ENCODE results near the gene MRGPRF. TPM values are rescaled to one million over a fixed set of nuclear protein-coding genes. Genes with fewer than 3 reads are reported as not detected.
"Not testable (repeated sequence)": the region's sequence is repeated elsewhere in the genome, so short reads cannot be mapped to it uniquely, and the experiment has no call there.

The MRGPRF gene
- total RNA-seq, 1 donor from 2014 or later = 20.5 TPM

DNA sequence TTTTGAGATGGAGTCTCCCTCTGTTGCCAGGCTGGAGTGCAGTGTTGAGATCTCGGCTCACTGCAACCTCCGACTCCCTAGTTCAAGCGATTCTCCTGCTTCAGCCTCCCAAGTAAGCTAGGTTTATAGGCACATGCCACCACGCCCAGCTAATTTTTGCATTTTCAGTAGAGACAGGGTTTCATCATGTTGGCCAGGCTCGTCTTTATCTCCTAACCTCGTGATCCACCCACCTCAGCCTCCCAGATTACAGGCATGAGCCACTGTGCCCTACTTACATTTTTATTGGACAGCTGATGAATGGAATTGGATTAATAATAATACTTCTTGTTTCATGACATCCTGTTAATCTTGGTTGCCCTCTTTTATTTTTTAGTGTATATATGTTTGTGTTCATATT, 29.2 kb downstream of the MRGPRF start:
- DNase-seq = no peak

DNA sequence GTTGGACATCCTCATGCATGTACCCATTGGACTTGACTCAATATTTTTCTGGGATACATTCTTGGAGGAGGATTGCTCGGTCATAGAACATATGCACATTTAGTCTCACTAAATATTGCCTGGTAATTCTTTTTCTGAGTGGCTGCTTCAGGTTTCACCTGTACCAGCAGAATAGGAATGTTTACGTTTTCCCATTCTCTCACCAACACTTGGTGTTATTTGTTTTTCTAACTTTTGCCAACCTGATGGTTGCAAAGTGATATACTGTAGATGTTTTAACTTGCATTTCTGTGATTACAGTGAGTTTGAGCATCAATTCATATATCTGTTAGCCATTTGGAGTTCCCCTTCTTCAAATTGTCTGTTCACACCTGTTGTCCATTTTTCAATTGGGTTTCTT, 30.9 kb downstream of the MRGPRF start:
- no peak for DNase-seq

DNA sequence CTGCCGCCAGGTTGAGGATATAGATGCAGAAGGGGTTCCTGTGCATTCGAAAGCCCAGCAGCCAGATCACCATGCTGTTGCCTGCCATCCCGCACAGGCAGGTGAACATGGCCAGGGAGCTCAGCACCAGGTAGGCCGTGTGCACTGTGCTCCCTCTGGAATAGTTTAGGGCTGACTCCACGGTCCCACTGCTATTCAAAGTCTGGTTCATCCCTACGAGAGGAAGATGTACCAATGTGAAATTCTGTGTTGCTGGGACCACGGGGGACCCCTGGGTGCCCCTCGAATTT, 32.3 kb downstream of the MRGPRF start, which contains the start of gene MRGPRD:
Gene MRGPRD (minus strand): TSS at position 211 of the 290 bp plus-strand sequence. CDS start 0 bp downstream, at position 211.
- DNase-seq = no peak

DNA sequence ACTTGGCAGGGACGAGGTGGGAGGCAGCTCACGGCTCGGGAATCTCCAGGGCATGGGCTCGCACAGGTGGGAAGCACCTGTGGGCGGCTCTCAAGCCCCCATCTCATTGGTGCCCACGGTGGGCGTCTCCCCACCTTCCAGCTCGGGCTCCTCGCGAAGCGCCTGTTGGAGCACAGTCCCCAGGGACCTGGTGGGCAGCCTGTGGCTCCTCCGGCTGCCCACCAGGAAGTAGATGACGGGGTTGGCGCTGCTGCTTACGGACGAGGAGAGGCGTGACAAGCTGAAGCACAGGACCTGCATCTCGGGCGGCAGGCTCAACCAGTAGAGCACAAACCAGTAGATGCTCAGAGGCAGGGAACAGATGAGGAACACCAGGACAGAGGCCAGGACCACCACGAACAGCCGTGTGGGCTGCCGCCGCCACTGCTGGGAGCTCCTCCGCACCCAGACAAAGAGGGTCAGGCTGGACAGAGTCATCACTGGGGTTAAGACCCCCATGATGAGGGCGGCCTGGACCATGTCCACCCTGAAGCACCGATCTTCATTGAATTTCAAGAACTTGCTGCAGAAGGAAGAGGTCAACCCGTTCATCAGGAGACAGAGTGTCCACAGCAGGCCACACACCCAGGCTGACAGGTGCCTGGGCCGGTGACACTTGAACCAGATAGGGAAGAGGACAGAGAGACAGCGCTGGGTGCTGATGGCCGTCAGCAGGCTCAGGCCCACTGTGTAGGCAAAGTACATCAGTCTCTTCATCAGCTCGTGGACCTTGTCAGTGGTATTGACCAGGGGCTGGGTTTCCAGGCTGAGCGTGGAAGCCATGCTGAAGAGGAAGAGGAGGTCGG, 32.9 kb downstream of the MRGPRF start:
- no peak for DNase-seq

DNA sequence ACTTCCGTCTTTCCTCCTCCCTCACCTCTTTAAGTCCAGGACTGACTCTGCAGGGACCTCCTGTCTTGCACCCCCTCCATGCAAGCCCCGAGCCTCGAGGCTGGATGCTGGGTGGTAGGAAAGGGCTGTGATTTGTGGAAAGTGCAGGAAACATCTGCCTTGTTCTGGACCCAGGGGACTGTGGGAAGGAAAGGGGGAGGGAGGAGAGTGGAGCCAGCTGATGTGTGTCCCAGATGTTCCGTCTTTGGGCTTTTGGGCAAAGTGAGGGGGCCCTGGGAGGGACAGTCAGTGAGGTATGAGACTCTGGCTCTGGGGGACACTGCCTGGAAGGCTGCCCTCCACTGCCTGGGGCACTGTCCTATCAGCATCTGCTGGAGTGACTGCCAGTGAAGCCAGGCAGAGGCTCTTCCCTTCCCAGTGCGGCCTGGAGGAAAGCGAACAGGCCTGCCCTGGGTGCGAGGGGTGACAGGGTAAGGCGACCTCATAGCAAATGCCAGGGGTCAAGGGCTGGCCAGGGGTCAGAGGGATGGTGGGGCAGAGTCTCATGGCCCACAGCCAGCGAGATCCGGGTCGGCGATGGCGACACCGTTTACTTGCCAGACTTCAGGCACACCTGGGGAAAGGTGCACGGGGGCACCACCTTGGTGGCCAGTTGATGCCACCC, 34.0 kb downstream of the MRGPRF start:
- DNase-seq = peak; percentile 73

DNA sequence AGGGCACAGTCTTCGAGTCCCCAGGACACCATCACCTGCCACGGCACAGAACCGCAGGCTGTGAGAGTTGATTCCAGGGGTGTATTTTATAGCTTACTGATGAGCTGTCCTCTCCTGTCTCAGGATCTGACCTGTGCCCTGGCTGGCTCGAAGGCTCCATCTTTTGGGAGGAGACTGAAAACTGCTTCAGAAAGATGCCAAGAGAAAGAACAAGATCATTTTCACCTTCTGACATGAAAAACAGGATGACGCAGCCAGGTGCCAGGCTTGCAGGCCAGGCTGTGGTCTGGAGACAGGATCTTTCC, 34.5 kb downstream of the MRGPRF start:
- no peak for DNase-seq

DNA sequence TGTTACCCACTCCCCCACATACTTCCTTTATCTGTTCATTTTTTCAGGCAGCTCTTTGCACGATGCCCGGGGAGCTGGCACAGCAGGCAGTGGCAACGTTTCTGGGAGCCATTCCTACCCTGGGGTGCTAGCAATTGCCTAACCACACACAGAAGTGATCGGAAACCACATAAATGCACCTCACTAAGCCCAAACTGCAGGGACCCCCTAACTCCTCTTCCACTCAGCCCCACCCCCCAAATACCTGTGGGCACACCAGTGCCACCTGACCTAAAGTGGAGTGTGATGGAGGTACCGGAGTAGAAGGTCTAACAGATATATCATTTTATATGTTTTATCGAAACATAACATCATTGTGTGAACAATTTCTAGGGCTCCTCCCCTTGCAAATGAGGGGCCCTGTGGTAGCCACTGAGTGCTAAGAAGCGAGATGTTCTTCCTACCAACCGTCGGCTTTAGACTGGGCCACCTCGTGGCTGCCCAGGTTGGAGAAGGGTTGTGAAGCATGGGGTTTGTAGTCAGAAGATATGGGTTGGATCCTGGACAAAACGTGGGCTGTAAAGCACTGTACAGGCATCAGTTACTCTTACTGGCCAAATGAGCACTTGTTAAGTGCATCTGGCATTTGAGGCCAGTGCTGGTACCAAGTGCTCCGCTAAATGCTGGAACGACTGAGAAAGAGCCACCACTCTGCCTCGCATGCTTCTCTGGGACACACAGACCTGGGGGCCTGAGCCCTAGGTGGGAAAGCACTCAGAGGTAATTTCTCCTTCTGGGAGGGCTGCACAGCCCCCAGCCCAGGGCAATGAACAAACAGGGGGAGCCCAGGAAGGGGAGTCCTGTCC, 35.0 kb downstream of the MRGPRF start:
- no peak for DNase-seq

DNA sequence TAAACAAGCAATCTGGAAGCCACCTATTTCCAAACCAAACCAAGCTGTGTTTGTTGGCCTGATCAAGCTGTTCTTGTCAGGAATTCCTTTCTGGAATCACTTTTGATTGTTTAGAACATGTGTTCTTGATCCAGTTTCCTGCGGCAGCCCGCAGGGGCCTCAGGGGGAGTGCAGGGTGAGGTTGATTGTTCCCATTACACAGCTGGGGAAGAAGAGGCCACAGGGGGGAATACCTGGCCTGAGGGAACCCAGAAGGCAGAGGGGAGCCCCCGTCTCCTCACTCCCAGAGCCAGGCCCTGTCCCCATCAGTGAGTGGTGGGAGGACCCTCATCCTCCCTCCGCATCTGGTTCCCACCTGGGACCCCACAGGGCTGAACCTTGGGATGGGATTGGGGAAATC, 36.5 kb downstream of the MRGPRF start:
- peak; percentile 73 for DNase-seq

DNA sequence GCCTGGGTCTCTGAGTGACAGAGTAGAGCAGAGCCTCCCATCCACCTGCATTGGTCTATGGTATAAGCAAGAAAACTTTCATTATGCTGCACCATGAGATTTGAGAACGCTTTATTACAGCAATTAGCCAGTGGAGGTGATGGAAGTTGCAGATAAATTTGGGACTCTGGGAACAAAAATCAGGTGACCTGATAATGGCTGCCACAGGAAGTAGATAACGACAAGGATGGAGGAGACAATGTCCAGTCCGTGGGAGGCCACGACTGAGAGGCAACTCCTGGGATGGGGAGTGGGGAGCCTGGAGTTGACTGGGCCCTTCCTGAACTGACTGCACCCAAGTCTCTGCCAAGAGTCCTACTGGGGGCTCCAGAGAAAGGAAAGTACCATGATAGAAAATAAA, 37.0 kb downstream of the MRGPRF start:
- no peak for DNase-seq

DNA sequence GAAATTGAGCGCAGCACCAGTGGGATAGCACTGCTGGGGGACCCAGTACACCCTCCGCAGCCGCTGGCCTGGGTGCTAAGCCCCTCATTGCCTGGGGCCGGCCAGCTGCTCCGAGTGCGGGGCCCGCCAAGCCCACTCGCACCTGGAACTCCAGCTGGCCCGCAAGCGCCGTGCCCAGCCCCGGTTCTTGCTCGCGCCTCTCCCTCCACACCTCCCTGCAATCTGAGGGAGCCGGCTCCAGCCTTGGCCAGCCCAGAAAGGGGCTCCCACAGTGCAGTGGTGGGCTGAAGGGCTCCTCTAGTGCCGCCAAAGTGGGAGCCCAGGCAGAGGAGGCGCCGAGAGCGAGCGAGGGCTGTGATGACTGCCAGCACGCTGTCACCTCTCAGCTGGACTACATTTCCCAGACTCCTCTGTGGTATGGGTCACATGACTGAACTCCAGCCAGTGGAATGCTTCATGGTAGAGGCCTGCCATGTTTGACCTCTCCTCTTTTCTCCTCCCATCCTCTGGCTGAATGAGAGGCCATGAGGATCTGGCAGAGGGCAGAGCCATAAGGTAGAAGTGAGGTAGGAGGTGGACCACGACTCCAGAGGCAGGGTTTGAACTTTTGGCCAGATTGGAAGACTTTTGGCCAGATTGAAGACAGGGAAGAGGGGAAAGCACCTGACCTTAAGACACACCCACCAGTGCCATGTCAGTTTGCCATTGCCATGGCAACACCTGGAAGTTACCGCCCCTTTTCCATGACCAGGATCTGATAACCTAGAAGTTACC, 38.4 kb downstream of the MRGPRF start:
- DNase-seq = no peak

DNA sequence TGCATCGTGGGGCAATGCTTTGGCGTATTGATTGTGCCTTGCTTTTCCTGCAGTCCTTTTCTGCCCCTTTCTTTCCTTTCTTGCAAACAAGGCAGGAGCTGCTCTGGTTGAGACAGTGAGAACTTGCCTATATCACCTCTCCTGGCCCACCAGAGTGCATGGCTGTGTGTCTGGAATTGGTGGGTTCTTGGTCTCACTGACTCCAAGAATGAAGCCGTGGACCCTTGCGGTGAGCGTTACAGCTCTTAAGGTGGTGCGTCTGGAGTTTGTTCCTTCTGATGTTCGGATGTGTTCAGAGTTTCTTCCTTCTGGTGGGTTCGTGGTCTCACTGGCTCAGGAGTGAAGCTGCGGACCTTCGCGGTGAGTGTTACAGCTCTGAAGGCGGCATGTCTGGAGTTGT, 39.3 kb downstream of the MRGPRF start:
- DNase-seq = not testable (repeated sequence)

DNA sequence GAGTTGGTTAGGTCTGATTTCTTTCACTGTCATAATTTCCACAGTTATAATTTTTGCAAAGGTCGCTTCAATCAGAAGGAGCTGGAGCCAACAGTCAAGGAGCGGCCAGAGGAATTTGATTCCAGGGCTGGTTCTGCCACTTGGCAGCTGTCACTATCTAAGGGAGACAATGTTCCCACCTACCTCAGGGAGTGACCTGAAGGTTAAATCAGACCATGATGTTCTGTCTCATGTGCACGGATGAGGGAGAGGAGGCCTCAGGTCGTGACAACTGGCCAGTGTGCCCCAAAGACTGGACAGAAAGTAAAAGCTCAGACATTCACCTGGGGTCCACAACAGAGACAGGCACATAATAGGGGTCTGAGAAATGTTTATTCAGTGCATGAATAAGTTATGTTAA, 39.8 kb downstream of the MRGPRF start:
- peak; percentile 14 for DNase-seq

DNA sequence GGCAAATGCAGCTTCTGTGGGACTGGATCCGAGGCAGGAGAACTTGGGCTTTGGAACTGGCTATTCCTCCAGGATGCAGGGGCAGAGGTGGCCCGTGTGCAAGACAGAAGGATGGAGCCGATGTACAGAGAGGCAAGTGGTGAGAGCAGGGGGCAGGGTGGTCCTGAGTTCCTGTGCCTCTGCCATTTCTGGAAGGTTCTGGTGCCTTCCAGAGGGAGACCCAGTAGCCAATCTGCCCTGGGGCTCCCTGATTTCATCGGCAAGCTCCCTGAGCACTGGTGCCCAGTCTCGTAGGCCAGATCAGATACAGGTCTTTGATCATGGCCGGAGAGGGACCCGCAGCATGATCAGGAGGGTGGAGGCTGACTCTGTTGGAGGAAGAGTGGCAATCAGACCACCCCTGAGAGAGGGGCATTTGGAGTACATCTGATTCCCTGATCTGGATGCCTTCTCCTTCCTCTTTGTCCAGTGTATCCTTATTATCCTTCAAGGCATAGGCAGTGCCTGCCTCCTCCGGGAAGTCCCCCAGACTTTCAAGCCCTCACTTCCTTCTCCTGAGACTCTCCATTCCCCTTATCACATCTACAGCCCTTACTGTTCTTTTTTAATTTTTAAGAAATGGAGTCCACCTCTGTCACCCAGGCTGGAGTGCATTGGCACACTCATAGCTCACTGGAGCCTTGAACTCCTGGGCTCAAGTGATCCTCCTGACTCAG, 42.0 kb downstream of the MRGPRF start:
- no peak for DNase-seq

DNA sequence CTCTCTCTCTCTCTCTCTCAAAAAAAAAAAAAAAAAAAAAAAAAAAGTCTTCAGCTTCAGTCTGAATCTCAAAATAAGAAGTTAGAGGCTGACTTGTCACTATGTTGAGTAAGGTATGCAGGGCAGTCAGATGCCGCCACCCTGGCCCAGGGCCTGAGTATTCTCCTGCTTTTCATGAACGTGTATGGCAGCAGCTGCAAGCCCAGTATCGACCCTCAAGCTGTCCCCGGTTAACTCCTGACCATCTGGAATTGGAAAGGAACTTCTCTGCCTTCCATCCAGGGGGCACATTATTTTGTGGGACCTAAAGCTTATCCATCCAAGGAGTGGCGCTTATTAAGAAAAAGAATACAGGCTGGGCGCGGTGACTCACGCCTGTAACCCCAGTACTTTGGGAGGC, 43.7 kb downstream of the MRGPRF start:
- DNase-seq = no peak

DNA sequence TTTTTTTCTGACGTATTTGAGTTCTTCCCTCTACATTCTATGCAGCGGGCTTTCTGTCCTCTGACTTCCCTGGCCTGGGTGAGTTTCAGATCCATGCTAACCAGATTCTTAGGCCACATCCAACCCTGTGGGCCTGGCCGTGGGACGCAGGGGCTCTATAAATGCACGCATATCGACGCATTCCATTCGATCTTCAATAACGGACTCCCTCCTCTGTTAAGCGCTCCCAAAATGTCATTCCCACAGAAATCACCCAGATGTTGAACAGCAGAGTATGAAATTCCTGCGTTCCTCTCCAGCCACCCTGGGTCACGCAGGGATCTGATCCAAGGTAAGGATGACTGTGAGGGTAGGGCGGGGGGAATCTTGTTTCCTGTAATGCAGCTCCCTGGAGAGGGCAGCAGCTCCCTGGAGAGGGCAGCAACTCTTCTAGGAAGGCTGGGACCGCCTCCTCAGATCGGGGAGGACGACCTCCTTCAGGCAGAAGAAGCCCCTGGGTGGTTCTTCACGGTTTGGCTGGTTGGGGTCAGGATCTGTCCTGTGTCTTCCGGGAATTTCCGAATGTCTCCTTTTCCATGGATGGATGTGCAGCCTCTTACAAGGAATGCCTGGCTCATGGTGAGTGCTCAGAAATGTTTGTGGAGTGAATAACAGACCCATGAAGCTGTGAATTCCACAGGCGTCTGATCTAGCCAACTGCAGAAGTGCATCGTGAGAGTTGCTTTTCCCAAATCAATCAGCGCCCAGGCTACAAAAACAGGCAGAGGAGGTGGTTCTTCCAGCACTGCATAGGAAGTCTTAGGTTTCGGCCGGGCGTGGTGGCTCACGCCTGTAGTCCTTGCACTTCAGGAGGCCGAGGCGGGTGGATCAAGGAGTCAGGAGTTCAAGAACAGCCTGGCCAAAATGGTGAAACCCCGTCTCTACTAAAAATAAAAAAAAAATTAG, 44.5 kb downstream of the MRGPRF start:
- no peak for DNase-seq

DNA sequence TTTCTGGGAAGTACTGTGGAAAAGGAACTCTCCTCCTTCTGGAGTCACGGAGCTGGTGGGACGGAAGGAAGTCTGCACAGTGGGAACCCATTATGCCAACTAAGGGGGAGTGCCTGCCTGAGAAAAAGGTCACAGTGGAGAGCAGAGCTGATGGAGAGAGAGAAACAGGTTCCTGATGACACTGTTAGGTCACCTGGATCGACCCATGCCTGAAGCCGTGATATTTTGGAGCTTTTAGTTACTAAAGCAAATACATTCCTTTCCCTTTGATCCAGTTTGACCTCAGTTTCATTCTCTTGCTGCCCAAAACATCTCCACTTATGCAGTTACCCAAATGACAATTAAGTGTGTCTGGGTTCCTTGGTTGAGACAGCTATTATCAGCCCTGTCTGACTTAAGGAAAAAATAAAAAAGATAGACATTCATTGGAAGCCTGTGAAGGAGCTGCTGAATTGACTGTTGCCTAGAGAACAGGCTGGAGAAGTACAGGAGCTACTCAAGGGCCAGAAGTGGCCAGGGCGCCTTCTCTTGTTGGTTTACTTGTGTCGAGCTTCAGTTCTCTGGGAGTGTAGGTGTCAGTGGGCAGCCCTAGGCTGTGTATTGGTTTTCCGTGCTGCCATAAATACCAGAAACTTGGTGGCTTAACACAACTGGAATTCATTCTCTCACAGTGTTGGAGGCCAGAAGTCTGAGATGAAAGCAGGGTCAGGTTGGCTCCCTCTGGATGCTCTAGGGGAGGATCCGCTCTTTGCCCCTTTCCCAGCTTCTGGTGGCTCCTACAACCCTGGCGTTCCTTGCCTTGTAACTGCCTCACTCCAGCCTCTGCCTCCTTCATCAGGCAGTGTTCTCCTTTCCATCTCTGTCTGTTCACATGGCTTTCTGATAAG, 45.9 kb downstream of the MRGPRF start:
- no peak for DNase-seq

DNA sequence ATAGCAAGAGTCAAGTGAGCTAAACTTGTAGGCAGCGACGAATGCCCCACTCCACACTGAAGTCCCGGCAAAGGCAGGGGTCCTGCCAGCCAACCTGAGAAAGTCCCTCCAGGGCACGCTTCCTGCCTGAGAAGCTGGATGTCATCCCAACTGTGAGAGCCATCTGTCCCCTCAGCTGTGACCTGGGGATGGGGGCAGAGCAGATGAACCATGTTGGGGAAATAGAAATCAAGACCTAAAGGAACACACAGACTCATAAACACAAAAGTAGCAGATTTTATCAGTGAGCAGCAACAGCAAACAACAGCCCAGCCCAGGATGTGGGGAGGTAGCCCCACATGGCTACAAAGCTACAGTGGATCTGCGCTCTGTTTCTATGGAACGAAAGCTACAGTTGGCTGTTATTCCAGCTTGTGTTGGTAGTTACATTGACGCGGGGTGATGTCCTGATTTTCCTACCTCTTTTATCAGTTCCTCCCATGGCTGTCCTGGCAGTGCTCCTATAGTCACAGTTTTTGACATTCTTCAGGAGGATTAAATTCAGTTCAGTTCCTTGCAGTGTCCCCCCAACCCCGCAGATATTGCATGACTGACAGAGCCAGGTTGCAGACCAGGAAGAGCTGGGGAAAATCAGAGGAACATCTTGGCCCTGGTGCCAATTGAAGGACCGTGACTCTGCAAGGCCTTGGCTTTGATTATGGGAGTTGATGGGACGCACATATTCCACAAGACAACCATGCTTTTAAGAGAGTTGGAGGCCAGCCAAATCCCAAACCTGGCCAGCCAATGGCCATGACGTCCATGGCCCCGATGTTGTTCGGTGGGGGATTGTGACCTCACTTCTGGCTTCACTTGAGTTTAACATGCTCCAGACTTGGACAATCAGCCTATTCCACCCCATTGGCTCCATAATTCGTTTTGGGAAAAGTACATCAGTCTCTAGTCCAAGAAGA, 46.9 kb downstream of the MRGPRF start:
- peak; percentile 92 for DNase-seq

DNA sequence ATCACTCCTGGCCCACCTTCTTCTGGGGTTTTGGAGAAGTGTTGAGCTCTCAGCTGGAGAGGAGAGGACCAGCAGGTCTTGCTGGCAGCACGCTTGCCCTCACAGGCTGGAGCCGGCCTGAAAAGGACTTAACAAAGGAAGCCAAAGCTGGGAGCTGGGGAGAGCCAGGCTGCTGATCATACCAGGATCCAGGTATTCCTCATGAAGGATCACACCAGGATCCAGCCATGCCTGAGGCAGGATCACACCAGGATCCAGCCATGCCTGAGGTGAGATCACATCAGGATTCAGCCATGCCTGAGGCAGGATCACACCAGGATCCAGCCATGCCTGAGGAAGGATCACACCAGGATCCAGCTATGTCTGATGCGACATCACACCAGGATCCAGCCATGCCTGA, 49.3 kb downstream of the MRGPRF start:
- DNase-seq = no peak
